Measurements from ENCODE around the gene MAST1.
"Not testable (repeated sequence)": the region's sequence is repeated elsewhere in the genome, so short reads cannot be mapped to it uniquely, and the experiment has no call there.

The MAST1 gene

DNA sequence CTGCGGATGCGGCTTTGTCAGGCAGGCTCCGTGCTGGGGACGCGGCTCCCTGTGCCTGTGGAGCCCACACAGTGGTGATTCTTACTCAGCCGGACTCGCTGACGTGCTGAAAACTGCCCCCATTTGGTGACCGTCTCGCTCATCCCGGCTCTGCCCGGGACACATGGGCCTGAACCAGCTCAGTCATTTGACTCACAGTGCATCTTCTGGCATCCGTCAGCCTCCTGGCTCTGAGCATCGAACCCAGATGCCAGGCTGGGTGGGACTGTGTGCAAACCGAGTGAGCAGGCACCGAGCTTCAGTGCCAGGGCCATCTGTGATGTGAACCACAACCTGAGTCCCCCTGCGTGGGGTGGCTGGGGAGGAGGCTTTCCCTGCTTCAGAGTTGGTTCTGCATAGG, 58.1 kb downstream of the MAST1 start:
- peaks cover 10% of the 10 kb centered on the region for H3K36me3 ChIP-seq (ENCODE audit: insufficient read depth, low read length)
- H3K9ac ChIP-seq (ENCODE audit: low read depth, low read length): no peak overlapping the region
- H3K4me1 ChIP-seq (ENCODE audit: control insufficient read depth, insufficient read depth, low read length): peaks cover 5% of the 10 kb centered on the region
- H3K9me3 ChIP-seq (replicated peaks; ENCODE audit: low read length): no peaks in the 10 kb centered on the region
- H3K4me2 ChIP-seq (ENCODE audit: low read length): no peak overlapping the region
- no peak overlapping the region for H3K4me3 ChIP-seq (ENCODE audit: low read length)
- H3K27me3 ChIP-seq (ENCODE audit: control insufficient read depth, insufficient read depth, low read length): no peaks in the 10 kb centered on the region

DNA sequence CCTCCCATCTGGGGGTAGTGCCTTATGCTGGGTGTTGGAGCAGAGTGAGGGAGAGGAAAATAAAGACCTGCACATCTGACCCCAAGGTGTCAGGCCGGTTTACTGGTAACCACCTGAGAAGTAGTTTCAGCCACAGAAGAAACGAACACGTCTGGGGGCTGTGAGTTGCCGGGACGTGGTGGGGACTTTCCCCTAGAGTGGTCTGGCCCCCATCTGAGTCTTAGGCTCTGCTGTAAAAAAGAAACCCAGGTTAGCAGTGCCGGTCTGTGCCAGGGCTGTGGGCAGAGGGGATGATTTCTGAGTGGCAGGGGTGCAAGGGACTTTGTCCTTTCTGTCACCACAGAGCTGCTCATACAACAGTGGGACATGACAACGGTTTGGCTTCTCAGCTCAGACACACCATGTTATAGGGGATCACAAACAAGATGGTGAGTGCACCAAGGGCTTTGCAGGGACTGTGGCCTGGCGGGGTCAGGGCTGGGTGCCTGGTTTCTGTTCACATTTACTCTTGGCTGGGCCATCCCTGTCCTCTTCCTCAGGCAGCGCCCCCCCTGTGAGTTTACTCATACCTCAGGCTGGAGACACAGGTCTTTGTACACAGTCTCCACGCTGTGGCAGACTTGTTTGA, 61.7 kb downstream of the MAST1 start:
- Histone ChIP-seq H3K27me3 (ENCODE audit: control insufficient read depth, insufficient read depth, low read length) (no peaks in the 10 kb centered on the region), H3K9ac (ENCODE audit: low read depth, low read length) (no peak overlapping the region), H3K4me2 (ENCODE audit: low read length) (no peak overlapping the region), H3K4me1 (ENCODE audit: control insufficient read depth, insufficient read depth, low read length) (no peaks in the 10 kb centered on the region), H3K4me3 (ENCODE audit: low read length) (no peak overlapping the region), H3K36me3 (ENCODE audit: insufficient read depth, low read length) (peaks cover 5% of the 10 kb centered on the region), H3K9me3 (replicated peaks; ENCODE audit: low read length) (no peaks in the 10 kb centered on the region)

DNA sequence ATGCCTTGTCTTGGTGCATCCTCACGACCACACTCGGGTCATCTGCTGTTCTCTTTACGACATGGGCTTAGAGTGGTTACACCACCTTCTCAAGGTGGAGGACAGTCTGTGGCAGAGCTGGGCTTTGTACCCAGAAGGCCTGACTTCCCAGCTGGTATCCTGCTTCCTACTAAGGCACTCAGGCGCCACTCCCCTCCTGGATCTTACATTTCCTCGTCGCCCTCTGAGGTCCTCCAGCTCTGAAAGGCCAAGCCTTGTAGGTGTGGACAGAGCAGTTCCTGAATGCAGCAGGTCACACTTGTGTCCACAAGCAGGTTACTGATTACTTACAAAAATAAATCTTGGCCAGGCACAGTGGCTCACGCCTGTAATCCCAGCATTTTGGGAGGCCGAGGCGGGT, 68.9 kb downstream of the MAST1 start:
- Histone ChIP-seq H3K9me3 (replicated peaks; ENCODE audit: low read length) (no peaks in the 10 kb centered on the region), H3K36me3 (ENCODE audit: insufficient read depth, low read length) (no peaks in the 10 kb centered on the region), H3K4me3 (ENCODE audit: low read length) (no peak overlapping the region), H3K4me1 (ENCODE audit: control insufficient read depth, insufficient read depth, low read length) (no peaks in the 10 kb centered on the region), H3K9ac (ENCODE audit: low read depth, low read length) (no peak overlapping the region), H3K4me2 (ENCODE audit: low read length) (no peak overlapping the region), H3K27me3 (ENCODE audit: control insufficient read depth, insufficient read depth, low read length) (no peaks in the 10 kb centered on the region)

DNA sequence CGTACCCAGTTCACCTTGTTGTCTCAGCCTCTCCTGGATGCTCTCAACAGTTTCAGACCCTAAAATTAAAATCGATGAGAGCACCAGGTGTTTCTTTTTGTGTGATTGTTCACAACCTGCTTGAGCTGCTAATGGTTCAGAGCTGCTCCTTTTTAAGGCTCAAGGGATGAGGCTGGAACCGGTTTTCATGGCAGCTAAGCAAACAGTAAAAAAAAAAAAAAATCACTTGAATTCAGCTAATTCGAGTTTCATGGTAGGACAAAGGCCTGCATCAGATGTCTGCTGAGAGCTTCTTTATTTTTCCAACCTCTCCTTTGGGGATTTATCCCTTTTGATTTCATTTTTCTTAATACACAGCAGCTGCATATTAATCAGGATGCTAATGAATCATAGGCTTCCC, 74.3 kb downstream of the MAST1 start:
- no peaks in the 10 kb centered on the region for H3K9me3 ChIP-seq (replicated peaks; ENCODE audit: low read length)
- H3K27me3 ChIP-seq (ENCODE audit: control insufficient read depth, insufficient read depth, low read length): no peaks in the 10 kb centered on the region
- H3K4me1 ChIP-seq (ENCODE audit: control insufficient read depth, insufficient read depth, low read length): peaks cover 14% of the 10 kb centered on the region
- H3K4me2 ChIP-seq (ENCODE audit: low read length): peak overlapping the region; percentile 49
- no peak overlapping the region for H3K9ac ChIP-seq (ENCODE audit: low read depth, low read length)
- no peak overlapping the region for H3K4me3 ChIP-seq (ENCODE audit: low read length)
- no peaks in the 10 kb centered on the region for H3K36me3 ChIP-seq (ENCODE audit: insufficient read depth, low read length)

DNA sequence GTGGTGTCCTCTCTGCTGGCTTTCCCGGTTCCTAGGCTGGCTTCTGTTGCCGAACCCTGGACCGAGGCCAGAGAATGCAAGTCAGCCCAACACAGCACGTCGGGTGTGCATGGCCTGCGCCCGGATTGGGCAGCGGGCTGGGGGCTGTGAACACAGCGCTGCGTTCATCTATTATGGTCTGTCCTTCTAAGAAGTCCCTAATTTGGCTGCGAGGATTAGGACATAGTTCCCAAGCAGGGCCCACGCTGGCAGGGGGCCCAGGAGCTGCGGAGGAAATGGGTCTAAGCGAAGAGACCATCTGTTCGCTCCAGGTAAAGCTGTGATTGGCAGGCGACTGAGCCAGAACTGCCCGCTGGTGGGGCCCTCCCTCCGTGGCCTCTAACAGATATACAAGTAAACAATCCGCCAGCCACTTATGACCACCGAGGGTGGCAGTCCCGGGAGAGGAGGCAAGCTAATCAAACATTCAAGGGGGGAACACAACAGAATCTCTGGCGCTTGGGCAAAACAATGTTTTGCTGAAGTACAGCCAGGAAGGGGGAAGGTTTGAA, 74.8 kb downstream of the MAST1 start:
- Histone ChIP-seq H3K27me3 (ENCODE audit: control insufficient read depth, insufficient read depth, low read length) (no peaks in the 10 kb centered on the region), H3K4me3 (ENCODE audit: low read length) (peak overlapping the region; percentile 26), H3K4me2 (ENCODE audit: low read length) (peak overlapping the region; percentile 49)

DNA sequence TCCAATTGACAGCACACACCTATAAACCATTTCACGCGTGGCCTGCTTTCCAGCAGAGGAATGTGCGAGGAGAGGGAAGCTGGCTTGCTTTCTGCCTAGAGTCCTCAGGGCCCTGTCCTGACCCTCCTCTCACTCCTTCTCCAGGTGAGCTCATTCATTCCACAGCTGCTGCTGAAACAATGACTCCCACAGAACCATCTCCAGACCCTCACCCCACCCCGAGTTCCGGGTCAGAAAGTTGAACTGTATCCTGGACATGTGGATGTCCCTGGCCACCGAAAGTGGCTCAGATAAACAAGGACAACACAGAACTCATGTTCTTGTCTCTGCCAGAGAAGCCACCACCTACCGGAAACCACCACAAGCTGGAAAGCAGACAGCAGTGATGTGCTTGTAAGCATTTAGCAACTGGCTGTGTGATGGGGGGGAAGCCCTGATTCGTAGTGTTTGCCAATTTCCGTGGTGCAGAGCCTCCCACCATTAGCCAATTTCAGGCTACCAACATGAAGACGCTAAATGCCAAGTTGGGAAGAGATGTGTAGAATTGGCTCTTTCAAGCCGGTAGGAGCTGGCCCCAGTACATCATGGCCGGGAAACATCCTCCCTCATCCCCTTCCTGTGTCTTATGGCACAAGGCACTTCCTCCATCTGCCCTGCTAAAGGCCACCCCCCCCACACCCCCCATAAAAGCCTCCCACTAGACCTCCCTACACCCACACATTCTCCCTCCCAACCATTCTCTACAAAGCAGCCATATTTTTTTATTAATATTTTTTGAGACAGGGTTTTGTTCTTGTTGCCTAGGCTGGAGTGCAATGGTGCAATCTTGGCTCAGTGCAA, 75.8 kb downstream of the MAST1 start:
- Histone ChIP-seq H3K4me2 (ENCODE audit: low read length) (peak overlapping the region; percentile 22), H3K9ac (ENCODE audit: low read depth, low read length) (no peak overlapping the region), H3K4me3 (ENCODE audit: low read length) (no peak overlapping the region), H3K36me3 (ENCODE audit: insufficient read depth, low read length) (no peaks in the 10 kb centered on the region), H3K9me3 (replicated peaks; ENCODE audit: low read length) (no peaks in the 10 kb centered on the region), H3K4me1 (ENCODE audit: control insufficient read depth, insufficient read depth, low read length) (peaks cover 18% of the 10 kb centered on the region), H3K27me3 (ENCODE audit: control insufficient read depth, insufficient read depth, low read length) (no peaks in the 10 kb centered on the region)

More for the DNA sequence above, 74.8 kb downstream of the MAST1 start:
- H3K9me3 ChIP-seq (replicated peaks; ENCODE audit: low read length): no peaks in the 10 kb centered on the region
- peaks cover 14% of the 10 kb centered on the region for H3K4me1 ChIP-seq (ENCODE audit: control insufficient read depth, insufficient read depth, low read length)
- H3K9ac ChIP-seq (ENCODE audit: low read depth, low read length): no peak overlapping the region
- H3K36me3 ChIP-seq (ENCODE audit: insufficient read depth, low read length): no peaks in the 10 kb centered on the region

DNA sequence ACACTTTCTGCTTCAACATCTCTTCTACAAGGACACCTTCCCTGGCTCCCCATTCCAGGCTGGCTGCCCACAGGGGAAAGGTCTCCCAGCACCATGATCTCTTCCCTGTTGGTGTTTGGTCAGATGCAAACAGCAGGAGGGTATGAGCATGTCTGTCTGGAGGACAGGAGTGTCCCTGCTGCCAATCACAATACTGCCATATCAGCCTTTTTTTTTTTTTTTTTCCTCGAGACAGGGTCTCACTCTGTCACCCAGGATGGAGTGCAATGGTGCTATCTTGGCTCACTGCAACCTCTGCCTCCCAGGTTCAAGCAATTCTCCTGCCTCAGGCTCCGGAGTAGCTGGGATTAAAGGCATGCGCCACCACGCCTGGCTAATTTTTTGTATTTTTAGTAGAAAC, 77.5 kb downstream of the MAST1 start:
- peaks cover 18% of the 10 kb centered on the region for H3K4me1 ChIP-seq (ENCODE audit: control insufficient read depth, insufficient read depth, low read length)
- H3K4me2 ChIP-seq (ENCODE audit: low read length); H3K9me3 ChIP-seq (replicated peaks; ENCODE audit: low read length); H3K36me3 ChIP-seq (ENCODE audit: insufficient read depth, low read length); H3K4me3 ChIP-seq (ENCODE audit: low read length); H3K9ac ChIP-seq (ENCODE audit: low read depth, low read length); H3K27me3 ChIP-seq (ENCODE audit: control insufficient read depth, insufficient read depth, low read length): not testable (repeated sequence)

DNA sequence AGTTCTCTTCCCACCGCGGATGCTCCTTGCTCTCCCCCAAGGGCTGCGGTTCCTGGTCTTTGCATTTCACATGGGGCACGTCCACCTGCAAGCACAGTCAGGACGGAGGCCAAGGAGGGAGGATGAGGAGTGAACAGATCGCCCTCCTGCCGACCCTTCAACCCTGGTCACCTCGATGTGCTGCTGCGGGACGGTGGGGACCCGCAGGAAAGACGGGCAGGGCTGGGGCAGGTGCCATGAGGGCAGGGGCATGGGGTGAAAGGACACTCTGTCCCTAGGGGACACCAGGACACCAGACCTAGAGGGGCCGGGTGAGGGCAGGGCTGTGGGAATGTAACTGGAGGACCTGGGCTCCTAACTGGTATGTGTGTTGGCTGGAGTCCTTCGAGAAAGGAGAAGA, 79.9 kb downstream of the MAST1 start:
- Histone ChIP-seq H3K9ac (ENCODE audit: low read depth, low read length) (no peak overlapping the region), H3K4me3 (ENCODE audit: low read length) (no peak overlapping the region), H3K27me3 (ENCODE audit: control insufficient read depth, insufficient read depth, low read length) (no peaks in the 10 kb centered on the region), H3K9me3 (replicated peaks; ENCODE audit: low read length) (no peaks in the 10 kb centered on the region), H3K4me1 (ENCODE audit: control insufficient read depth, insufficient read depth, low read length) (peaks cover 12% of the 10 kb centered on the region), H3K36me3 (ENCODE audit: insufficient read depth, low read length) (peaks cover 11% of the 10 kb centered on the region), H3K4me2 (ENCODE audit: low read length) (no peak overlapping the region)

DNA sequence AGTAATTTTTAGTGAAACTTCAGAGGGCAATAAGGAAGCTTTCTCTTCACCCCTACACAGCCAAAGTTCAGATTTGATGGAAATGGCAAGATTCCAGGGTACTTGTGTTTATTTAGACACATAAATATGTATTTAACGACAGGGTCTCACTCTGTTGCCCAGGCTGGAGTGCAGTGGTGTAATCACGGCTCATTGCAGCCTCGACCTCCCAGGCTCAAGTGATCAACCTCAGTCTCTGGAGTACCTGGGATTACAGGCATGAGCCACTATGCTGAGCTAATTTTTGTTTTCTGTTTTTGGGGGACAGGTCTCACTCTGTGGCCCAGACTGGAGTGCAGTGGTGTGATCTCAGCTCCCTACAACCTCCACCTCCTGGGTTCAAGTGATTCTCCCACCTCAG, 82.7 kb downstream of the MAST1 start:
- H3K4me3 ChIP-seq (ENCODE audit: low read length): no peak overlapping the region
- H3K36me3 ChIP-seq (ENCODE audit: insufficient read depth, low read length): peaks cover 31% of the 10 kb centered on the region
- no peaks in the 10 kb centered on the region for H3K27me3 ChIP-seq (ENCODE audit: control insufficient read depth, insufficient read depth, low read length)
- peaks cover 4% of the 10 kb centered on the region for H3K4me1 ChIP-seq (ENCODE audit: control insufficient read depth, insufficient read depth, low read length)
- no peak overlapping the region for H3K4me2 ChIP-seq (ENCODE audit: low read length)
- H3K9me3 ChIP-seq (replicated peaks; ENCODE audit: low read length): no peaks in the 10 kb centered on the region
- no peak overlapping the region for H3K9ac ChIP-seq (ENCODE audit: low read depth, low read length)

DNA sequence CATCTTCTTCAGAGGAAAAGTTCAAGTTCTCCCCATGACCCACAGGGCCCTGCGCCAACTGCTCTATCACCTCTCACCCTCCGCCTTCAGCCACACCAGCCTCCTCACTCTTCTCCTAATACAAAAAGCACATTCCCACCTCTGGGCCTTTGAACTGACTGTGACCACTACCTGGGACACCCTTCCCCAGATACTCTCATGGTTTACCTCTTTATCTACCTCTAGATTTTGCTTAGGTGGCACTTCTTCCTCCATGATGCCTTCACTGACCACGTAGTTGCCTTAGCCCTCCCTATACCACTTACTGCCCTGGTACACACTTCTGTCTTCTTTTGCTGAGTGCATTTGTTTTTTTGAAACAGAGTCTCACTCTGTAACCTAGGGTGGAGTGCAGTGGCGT, 84.6 kb downstream of the MAST1 start:
- no peaks in the 10 kb centered on the region for H3K9me3 ChIP-seq (replicated peaks; ENCODE audit: low read length)
- H3K27me3 ChIP-seq (ENCODE audit: control insufficient read depth, insufficient read depth, low read length): no peaks in the 10 kb centered on the region
- no peak overlapping the region for H3K4me3 ChIP-seq (ENCODE audit: low read length)
- H3K9ac ChIP-seq (ENCODE audit: low read depth, low read length): no peak overlapping the region
- H3K4me2 ChIP-seq (ENCODE audit: low read length): no peak overlapping the region
- H3K36me3 ChIP-seq (ENCODE audit: insufficient read depth, low read length): peaks cover 42% of the 10 kb centered on the region
- H3K4me1 ChIP-seq (ENCODE audit: control insufficient read depth, insufficient read depth, low read length): peaks cover 4% of the 10 kb centered on the region
